Nephron progenitor cell (in vitro differentiated cells): Measurements from ENCODE around the gene GPRC5D.

ENCODE experiments used
- DNase-seq: peaks from one replicate; pipeline ENCODE4 v3.0.0; 2021
- H3K27ac Mint-ChIP-seq: 2 replicates; pipeline ENCODE4 v1.8.0; 2021; ENCODE audit warnings: mild to moderate bottlenecking, moderate library complexity, mixed read lengths
- H3K27me3 Mint-ChIP-seq: 2 replicates; pipeline ENCODE4 v1.8.0; 2021; ENCODE audit warnings: mild to moderate bottlenecking, low read depth, mixed read lengths; ENCODE audit not compliant: poor library complexity
- H3K36me3 Mint-ChIP-seq: 2 replicates; pipeline ENCODE4 v1.8.0; 2021; ENCODE audit warnings: low read depth, mixed read lengths
- H3K4me1 Mint-ChIP-seq: 2 replicates; pipeline ENCODE4 v1.8.0; 2021; ENCODE audit warnings: mixed read lengths
- H3K4me3 Mint-ChIP-seq: 2 replicates; pipeline ENCODE4 v1.8.0; 2021; ENCODE audit warnings: mild to moderate bottlenecking, moderate library complexity, mixed read lengths
- H3K9me3 Mint-ChIP-seq: 2 replicates; pipeline ENCODE4 v1.8.0; 2021; ENCODE audit warnings: mild to moderate bottlenecking, moderate library complexity, mixed read lengths
- CTCF ChIP-seq: fragments of 200-600 bp; sonication (generic); IDR thresholded peaks from 2 replicates; pipeline ENCODE4 v1.5.0; 2021; ENCODE audit warnings: antibody characterized with exemption

The GPRC5D gene

GRCh38 chr12:12993367-12993766, 41.4 kb upstream of the GPRC5D start:
- DNase-seq: no peak
- Mint-ChIP-seq H3K27me3 (peaks cover 9% of the 10 kb centered on the region), H3K4me3 (peak overlapping the region; percentile 11), H3K36me3 (peaks cover 12% of the 10 kb centered on the region), H3K27ac (no peak overlapping the region), H3K4me1 (peaks cover 35% of the 10 kb centered on the region), H3K9me3 (no peaks in the 10 kb centered on the region)
- no peak for TF ChIP-seq CTCF

GRCh38 chr12:12992418-12993130, 40.6 kb upstream of the GPRC5D start:
- Mint-ChIP-seq H3K4me3 (no peak overlapping the region), H3K4me1 (peaks cover 35% of the 10 kb centered on the region), H3K27ac (peak overlapping the region; percentile 70), H3K36me3 (peaks cover 16% of the 10 kb centered on the region), H3K27me3 (peaks cover 6% of the 10 kb centered on the region), H3K9me3 (no peaks in the 10 kb centered on the region)
- TF ChIP-seq CTCF: no peak
- no peak for DNase-seq

- H3K36me3 Mint-ChIP-seq: peaks cover 27% of the 10 kb centered on the region
- no peak for TF ChIP-seq CTCF
- H3K4me3 Mint-ChIP-seq: no peak overlapping the region
- H3K4me1 Mint-ChIP-seq: peaks cover 28% of the 10 kb centered on the region
- H3K27me3 Mint-ChIP-seq: peaks cover 7% of the 10 kb centered on the region
- DNase-seq: no peak
- H3K9me3 Mint-ChIP-seq: no peaks in the 10 kb centered on the region
- peak overlapping the region; percentile 18 for H3K27ac Mint-ChIP-seq
Observed at GRCh38 chr12:12990700-12991468, 38.9 kb upstream of the GPRC5D start.

GRCh38 chr12:12987421-12987820, 35.5 kb upstream of the GPRC5D start:
- H3K9me3 Mint-ChIP-seq: no peaks in the 10 kb centered on the region
- no peak overlapping the region for H3K27ac Mint-ChIP-seq
- peaks cover 4% of the 10 kb centered on the region for H3K27me3 Mint-ChIP-seq
- H3K4me3 Mint-ChIP-seq: no peak overlapping the region
- H3K36me3 Mint-ChIP-seq: peaks cover 32% of the 10 kb centered on the region
- no peak for DNase-seq
- TF ChIP-seq CTCF: no peak
- peaks cover 16% of the 10 kb centered on the region for H3K4me1 Mint-ChIP-seq

GRCh38 chr12:12986775-12987331, 34.9 kb upstream of the GPRC5D start:
- Mint-ChIP-seq H3K9me3 (no peaks in the 10 kb centered on the region), H3K36me3 (peaks cover 32% of the 10 kb centered on the region), H3K4me1 (peaks cover 13% of the 10 kb centered on the region), H3K27ac (no peak overlapping the region), H3K4me3 (no peak overlapping the region), H3K27me3 (peaks cover 4% of the 10 kb centered on the region)
- no peak for DNase-seq
- no peak for TF ChIP-seq CTCF
